Stimulated activated CD4-positive, alpha-beta T cell treated with anti-CD3 and anti-CD28 coated beads, Interleukin-1b, Interleukin-23, amount 100 ng/mL, for 48 hours (primary cell): Measurements from ENCODE around the gene BBS4.
"Not testable (repeated sequence)": the region's sequence is repeated elsewhere in the genome, so short reads cannot be mapped to it uniquely, and the experiment has no call there.

Experiments used
- DNase-seq: peaks from one replicate; pipeline ENCODE4 v3.0.0-alpha.2; 2020

Gene BBS4

GRCh38 chr15:72685925-72686794, at the start of gene BBS4, which contains the start of gene HIGD2B:
Gene BBS4 (plus strand): TSS chr15:72686207. CDS start chr15:72686228, 21 bp downstream.
Gene HIGD2B (minus strand): TSS chr15:72686182. CDS start chr15:72676374, 9,808 bp downstream.
- DNase-seq: peak; percentile 89

- DNase-seq: peak; percentile 74
These were observed 49.3 kb upstream of the BBS4 start for GRCh38 chr15:72636519-72637282.

- DNase-seq: not testable (repeated sequence)
These were observed 46.1 kb upstream of the BBS4 start for GRCh38 chr15:72639759-72640483.

GRCh38 chr15:72642271-72642670, 43.7 kb upstream of the BBS4 start:
- not testable (repeated sequence) for DNase-seq

GRCh38 chr15:72648631-72649253, 37.3 kb upstream of the BBS4 start:
- DNase-seq: not testable (repeated sequence)

GRCh38 chr15:72654397-72654796, 31.6 kb upstream of the BBS4 start, which contains the start of gene GOLGA6B:
Gene GOLGA6B (plus strand): TSS chr15:72654697. CDS start chr15:72654738, 41 bp downstream.
- DNase-seq: not testable (repeated sequence)

GRCh38 chr15:72656014-72656413, 30.0 kb upstream of the BBS4 start:
- not testable (repeated sequence) for DNase-seq

- DNase-seq: not testable (repeated sequence)
These were observed 24.9 kb upstream of the BBS4 start for GRCh38 chr15:72661081-72661480.

- not testable (repeated sequence) for DNase-seq
These were observed 22.1 kb upstream of the BBS4 start for GRCh38 chr15:72663931-72664330.

GRCh38 chr15:72665706-72666105, 20.3 kb upstream of the BBS4 start:
- not testable (repeated sequence) for DNase-seq

GRCh38 chr15:72669803-72670202, 16.2 kb upstream of the BBS4 start:
- DNase-seq: not testable (repeated sequence)

GRCh38 chr15:72670656-72671352, 15.2 kb upstream of the BBS4 start:
- DNase-seq: peak; percentile 74

- DNase-seq: no peak
These were observed 14.5 kb upstream of the BBS4 start for GRCh38 chr15:72671525-72671924.

GRCh38 chr15:72676838-72677237, 9.2 kb upstream of the BBS4 start:
- no peak for DNase-seq

GRCh38 chr15:72680931-72681330, 5.1 kb upstream of the BBS4 start:
- no peak for DNase-seq

GRCh38 chr15:72682772-72683171, 3.2 kb upstream of the BBS4 start:
- DNase-seq: no peak

GRCh38 chr15:72685301-72685924, 594 bp upstream of the BBS4 start:
- DNase-seq: no peak

GRCh38 chr15:72688697-72689096, 2.7 kb downstream of the BBS4 start:
- no peak for DNase-seq

GRCh38 chr15:72690938-72691337, 4.9 kb downstream of the BBS4 start:
- DNase-seq: no peak

GRCh38 chr15:72698938-72699337, 12.9 kb downstream of the BBS4 start:
- no peak for DNase-seq

- DNase-seq: no peak
These were observed 14.1 kb downstream of the BBS4 start for GRCh38 chr15:72700076-72700475.
